ENCODE data around the gene ZNF205.
A peak's percentile ranks its signal among the peaks of the same experiment; 100 is the strongest.

ZNF205 gene

GRCh38 chr16:3085868-3086595 lies 26.4 kb upstream of the ZNF205 start:
- no peak for DNase-seq

GRCh38 chr16:3086596-3087242 lies 25.7 kb upstream of the ZNF205 start:
- peak; percentile 27 to 68 for DNase-seq

DNA sequence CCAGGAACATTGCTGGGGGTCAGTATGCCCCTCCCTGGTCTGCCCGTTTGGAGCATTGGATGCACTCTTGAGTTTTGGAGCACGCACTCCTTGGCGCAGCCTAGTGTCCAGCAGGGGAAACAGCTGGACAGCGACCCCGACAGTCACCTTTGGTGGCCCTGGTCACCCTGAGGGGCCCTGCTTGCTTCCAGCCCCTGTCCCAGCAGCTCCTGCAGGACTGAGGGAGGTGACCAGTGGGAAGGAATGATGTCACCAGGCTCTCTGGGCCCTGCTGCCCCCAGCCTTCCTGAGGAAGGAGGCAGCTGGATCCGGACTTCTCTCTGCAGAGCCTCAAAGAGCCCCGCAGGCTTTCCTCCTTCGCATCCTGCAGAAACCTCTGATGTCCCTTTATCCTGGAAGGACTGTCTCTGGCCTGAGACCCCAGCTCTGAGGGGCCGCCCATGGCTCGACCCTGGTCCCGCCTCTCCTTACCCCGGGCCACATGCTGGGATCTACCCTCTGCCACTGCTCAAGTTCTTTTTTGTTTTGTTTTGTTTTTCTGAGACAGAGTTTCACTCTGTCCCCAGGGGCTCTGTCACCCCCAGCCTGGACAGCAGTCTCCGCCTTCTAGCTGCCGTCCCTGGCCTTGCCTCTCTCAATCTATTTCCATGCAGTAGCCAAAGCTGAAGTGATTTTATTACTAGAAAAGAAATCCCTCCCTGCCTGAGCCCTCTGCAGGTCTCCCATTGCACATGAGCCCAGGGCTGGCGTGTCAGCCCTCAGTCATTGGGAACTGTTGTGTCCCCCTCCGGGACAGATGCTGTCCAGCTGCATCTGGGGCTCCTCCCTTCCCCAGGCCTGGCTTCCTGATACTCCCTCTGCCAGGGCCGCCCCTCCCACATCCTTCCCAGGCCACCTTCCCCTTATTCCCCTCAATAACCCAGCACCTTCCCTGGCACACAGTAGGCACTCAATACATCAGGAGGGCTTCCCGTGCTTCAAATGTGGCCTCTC lies 24.8 kb upstream of the ZNF205 start:
- no peak for DNase-seq

- no peak for DNase-seq
Observed at GRCh38 chr16:3088450-3088849, 23.9 kb upstream of the ZNF205 start.

- DNase-seq: no peak
Observed at GRCh38 chr16:3088925-3089716, 23.3 kb upstream of the ZNF205 start.

DNA sequence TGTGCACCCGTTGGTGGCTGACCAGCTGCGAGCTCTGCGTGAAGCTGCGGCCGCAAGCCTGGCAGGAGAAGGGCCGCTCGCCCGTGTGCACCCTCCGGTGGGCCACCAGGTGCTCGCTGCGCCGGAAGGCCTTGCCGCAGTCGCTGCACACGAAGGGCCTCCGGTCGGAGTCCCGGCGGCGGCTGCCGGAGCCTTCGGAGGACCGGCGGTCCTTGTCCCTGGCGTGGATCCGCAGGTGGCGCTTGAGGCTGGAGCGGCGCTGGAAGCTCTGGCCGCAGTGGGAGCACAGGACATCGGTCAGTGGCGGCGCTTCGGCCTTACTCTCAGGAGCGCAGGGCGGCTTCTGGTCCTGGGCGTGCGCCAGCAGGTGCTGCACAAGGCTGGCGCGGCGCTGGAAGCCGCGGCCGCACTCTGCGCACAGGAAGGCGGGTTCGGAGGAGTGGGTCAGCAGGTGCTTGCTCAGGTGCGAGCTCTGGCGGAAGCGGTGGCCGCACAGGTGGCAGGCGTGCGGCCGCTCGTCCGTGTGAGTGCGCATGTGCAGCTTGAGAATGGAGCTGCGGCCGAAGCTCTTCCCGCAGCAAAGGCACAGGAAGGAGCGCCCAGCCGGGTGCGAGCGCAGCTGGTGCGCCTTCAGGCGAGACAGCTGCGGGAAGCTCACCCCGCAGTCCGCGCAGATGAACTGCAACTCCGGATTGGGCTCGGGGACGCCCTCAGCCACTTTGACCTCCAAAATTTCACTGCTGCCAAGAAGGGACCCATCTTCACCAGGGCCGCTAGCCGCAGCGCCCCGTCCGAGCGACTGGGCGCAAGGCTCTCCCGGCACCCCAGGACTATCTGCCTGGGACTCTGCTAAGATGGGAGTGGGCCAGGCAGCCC lies 22.4 kb upstream of the ZNF205 start:
- no peak for DNase-seq

DNA sequence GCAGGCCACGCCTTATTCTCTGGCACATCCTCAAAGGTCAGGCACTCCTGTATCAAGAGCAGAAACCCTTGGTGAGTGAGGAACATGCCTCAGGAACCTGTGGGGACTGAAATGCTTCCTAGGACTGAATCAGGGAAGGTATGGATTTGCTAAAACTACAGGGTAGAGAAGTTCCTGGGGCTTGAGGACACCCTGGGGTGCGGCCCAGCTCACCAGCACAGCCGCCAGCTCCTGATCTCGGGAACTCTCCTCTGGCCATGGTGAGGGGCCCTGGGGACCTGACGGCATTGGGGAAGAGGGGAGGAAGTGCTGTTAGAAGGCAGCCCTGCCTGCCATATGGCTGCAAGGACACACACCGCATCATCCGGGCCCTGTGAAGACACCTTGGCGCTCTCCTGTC lies 20.8 kb upstream of the ZNF205 start:
- no peak for DNase-seq

GRCh38 chr16:3092501-3092941 lies 19.9 kb upstream of the ZNF205 start:
- no peak for DNase-seq

GRCh38 chr16:3094289-3095027 lies 17.9 kb upstream of the ZNF205 start:
- DNase-seq: peak in 1 of 2 donors; percentile 39

DNA sequence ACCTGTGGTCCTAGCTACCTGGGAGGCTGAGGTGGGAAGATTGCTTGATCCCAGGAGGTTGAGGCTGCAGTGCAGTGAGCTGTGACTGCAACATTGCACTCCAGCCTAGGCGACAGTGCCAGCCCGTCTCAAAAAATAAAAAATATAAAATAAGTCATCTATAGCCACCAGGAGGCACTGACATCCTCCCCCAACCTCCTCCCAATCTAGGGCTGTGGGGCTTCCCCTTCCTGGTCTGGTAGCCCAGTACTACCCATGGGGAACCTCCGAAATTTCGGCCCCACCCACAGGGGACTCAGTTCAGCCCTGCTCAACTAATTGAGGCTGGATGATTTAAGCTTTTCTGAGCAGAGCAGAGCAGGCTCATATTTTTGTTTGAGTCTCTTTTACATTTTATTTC lies 16.5 kb upstream of the ZNF205 start:
- DNase-seq: peak; percentile 36 to 76

GRCh38 chr16:3096362-3096761 lies 16.0 kb upstream of the ZNF205 start:
- no peak for DNase-seq

DNA sequence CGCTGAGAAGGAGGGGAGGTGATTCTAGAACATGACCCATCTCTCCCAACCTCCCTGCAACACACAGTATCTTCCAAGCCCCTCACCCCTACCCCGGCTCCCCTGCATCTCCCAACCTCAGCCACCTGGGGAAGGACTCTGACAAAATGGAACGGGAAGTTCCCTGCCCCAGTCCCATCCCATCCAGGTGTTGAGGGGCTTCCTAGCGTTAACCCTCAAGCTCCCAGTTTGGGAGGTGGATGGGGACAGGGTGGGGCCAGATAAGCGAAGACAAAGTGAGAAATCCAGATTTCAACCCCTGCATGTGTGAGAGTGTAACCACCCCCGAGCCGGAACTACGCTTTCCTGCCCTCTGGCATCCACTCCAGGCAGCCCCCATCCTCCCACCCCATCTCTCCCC lies 15.1 kb upstream of the ZNF205 start:
- no peak for DNase-seq

- DNase-seq: no peak
Observed at GRCh38 chr16:3098459-3099394, 13.7 kb upstream of the ZNF205 start, which contains the start of gene ZSCAN10. Gene ZSCAN10 (minus strand): TSS chr16:3099294. CDS start chr16:3092937, 6,357 bp downstream.

GRCh38 chr16:3099395-3099731 lies 13.0 kb upstream of the ZNF205 start:
- DNase-seq: no peak

DNA sequence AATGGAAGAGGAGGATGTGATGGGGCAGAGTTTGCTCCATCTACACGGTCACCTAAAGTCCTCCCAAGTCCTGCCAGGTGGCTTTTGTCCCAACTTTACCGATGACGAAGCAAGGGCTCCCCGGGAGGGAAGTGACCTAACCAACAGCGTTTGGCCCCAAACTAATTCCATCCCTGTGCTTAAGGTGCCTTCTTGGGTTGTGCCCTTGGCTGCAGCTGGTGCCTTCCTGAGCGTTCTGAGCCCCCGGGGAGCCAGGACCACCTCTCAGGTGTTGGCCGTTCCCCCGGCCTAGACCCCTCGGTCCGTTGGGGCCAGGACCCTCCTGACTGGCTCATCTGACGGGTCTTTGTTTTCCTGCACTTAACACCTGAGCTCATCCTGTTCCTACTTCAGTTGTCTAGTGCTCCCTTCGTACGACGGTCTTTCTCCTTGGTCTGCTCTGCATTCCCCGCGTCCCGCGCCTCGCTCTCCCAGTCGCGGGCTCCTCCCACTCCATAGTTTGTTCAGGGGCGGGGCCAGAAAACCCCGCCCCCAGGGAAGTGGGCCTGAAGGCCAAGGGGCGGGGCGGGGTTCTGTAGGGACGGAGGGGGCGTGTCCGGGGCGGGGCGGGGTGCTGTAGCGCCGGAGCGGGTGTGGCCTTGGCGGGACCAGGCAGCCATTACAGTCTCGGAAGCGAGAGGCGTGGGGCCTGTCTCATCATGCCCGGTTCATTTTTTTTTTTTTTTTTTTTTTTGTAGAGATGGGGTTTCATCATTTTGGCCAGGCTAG lies 12.5 kb upstream of the ZNF205 start:
- peak; percentile 79 to 87 for DNase-seq

- DNase-seq: peak in 1 of 2 donors; percentile 21
Observed at GRCh38 chr16:3101018-3101840, 11.2 kb upstream of the ZNF205 start.

- DNase-seq: no peak
Observed at GRCh38 chr16:3101841-3102470, 10.4 kb upstream of the ZNF205 start.

Data from bone marrow (tissue), 2 donors.